NCI-H345 treated with DMSO at 0.1 percent for 48 hours (cell line): ENCODE results near the gene ZNF415.
A peak's percentile ranks its signal among the peaks of the same experiment; 100 is the strongest.
"Not testable (repeated sequence)": the region's sequence is repeated elsewhere in the genome, so short reads cannot be mapped to it uniquely, and the experiment has no call there.

Experiments used
- DNase-seq: peaks from one replicate; lab custom pipeline; 2025; ENCODE audit not compliant: unreplicated experiment; lab: John Stamatoyannopoulos, UW

Gene ZNF415

GRCh38 chr19:53103234-53104203 lies 29.2 kb downstream of the ZNF415 start, which contains the start of gene ZNF160:
Gene ZNF160 (minus strand): TSS chr19:53103422. CDS start chr19:53086276, 17,146 bp downstream.
- DNase-seq, result peak; percentile 82

GRCh38 chr19:53102756-53103233 lies 29.9 kb downstream of the ZNF415 start:
- no peak for DNase-seq

GRCh38 chr19:53102206-53102755 lies 30.4 kb downstream of the ZNF415 start:
- no peak for DNase-seq

GRCh38 chr19:53101518-53101917 lies 31.2 kb downstream of the ZNF415 start:
- no peak for DNase-seq

- not testable (repeated sequence) for DNase-seq
These were observed 34.1 kb downstream of the ZNF415 start for GRCh38 chr19:53098570-53098969.

GRCh38 chr19:53096982-53097690 lies 35.6 kb downstream of the ZNF415 start:
- DNase-seq, result not testable (repeated sequence)

GRCh38 chr19:53096579-53096978 lies 36.1 kb downstream of the ZNF415 start:
- not testable (repeated sequence) for DNase-seq

- DNase-seq, result no peak
These were observed 37.7 kb downstream of the ZNF415 start for GRCh38 chr19:53094754-53095575.

GRCh38 chr19:53092723-53093122 lies 40.0 kb downstream of the ZNF415 start:
- DNase-seq, result no peak

GRCh38 chr19:53091413-53092254 lies 41.1 kb downstream of the ZNF415 start:
- DNase-seq, result no peak

GRCh38 chr19:53088091-53088490 lies 44.6 kb downstream of the ZNF415 start:
- no peak for DNase-seq

- DNase-seq, result no peak
These were observed 45.8 kb downstream of the ZNF415 start for GRCh38 chr19:53086949-53087348.

- no peak for DNase-seq
These were observed 47.2 kb downstream of the ZNF415 start for GRCh38 chr19:53085496-53085895.

- no peak for DNase-seq
These were observed 49.8 kb downstream of the ZNF415 start for GRCh38 chr19:53082929-53083328.

- DNase-seq, result no peak
These were observed 53.3 kb downstream of the ZNF415 start for GRCh38 chr19:53079313-53079924.

- no peak for DNase-seq
These were observed 54.0 kb downstream of the ZNF415 start for GRCh38 chr19:53078668-53079067.

- DNase-seq, result no peak
These were observed 55.7 kb downstream of the ZNF415 start for GRCh38 chr19:53076984-53077383.

- DNase-seq, result no peak
These were observed 63.9 kb downstream of the ZNF415 start for GRCh38 chr19:53068834-53069233.

- DNase-seq, result no peak
These were observed 64.5 kb downstream of the ZNF415 start for GRCh38 chr19:53068199-53068598.
